Measurements from ENCODE around the gene NSFL1C.

The NSFL1C gene

DNA sequence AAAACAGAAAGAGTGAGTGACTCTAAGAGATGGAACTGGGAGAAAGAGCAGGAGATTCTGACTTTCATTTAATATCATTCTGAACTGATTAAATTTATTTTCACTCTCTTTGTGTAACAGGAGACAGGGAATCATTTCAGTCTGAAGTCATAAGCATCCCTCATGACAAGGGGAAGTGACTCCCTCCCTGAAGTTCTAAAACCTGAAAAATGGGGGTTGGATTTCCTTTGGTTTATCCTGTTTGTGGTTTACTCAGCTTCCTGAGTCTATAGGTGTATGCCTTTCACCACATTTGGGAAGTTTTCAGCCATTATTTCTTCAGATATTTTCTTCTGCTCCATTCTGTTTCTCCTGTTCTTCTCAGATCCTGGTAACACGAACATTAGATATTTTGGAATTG, 70.4 kb downstream of the NSFL1C start:
- DNase-seq (ENCODE audit: low spot score), result no peak
- H3K27ac ChIP-seq, result no peak overlapping the region
- CTCF ChIA-PET, result no interaction called here
- POLR2A ChIA-PET (ENCODE audit: low non-redundant PET), result no interaction called here
- TF ChIP-seq, protein P1, sequence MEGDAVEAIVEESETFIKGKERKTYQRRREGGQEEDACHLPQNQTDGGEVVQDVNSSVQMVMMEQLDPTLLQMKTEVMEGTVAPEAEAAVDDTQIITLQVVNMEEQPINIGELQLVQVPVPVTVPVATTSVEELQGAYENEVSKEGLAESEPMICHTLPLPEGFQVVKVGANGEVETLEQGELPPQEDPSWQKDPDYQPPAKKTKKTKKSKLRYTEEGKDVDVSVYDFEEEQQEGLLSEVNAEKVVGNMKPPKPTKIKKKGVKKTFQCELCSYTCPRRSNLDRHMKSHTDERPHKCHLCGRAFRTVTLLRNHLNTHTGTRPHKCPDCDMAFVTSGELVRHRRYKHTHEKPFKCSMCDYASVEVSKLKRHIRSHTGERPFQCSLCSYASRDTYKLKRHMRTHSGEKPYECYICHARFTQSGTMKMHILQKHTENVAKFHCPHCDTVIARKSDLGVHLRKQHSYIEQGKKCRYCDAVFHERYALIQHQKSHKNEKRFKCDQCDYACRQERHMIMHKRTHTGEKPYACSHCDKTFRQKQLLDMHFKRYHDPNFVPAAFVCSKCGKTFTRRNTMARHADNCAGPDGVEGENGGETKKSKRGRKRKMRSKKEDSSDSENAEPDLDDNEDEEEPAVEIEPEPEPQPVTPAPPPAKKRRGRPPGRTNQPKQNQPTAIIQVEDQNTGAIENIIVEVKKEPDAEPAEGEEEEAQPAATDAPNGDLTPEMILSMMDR (conservative IDR thresholded peaks at IDR 0.05; ENCODE audit: low read depth), result no peak

DNA sequence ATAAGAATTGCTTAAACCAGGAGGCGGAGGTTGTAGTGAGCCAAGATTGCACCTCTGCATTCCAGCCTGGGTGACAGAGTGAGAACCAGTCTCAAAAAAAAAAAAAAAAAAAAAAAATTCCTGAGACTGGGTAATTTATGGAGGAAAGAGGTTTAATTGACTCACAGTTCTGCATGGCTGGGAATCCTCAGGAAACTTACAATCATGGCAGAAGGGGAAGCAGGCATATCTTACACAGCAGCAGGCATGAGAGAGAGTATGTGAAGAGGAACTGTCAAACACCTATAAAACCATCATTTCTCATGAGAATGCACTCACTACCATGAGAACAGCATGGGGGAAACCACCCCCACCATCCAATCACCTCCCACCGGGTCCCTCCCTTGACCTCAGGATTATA, 72.0 kb downstream of the NSFL1C start:
- CTCF ChIA-PET, result no interaction called here
- POLR2A ChIA-PET (ENCODE audit: low non-redundant PET), result no interaction called here
- TF ChIP-seq, protein P1 (conservative IDR thresholded peaks at IDR 0.05; ENCODE audit: low read depth), result no peak
- H3K27ac ChIP-seq, result no peak overlapping the region
- DNase-seq (ENCODE audit: low spot score), result no peak

DNA sequence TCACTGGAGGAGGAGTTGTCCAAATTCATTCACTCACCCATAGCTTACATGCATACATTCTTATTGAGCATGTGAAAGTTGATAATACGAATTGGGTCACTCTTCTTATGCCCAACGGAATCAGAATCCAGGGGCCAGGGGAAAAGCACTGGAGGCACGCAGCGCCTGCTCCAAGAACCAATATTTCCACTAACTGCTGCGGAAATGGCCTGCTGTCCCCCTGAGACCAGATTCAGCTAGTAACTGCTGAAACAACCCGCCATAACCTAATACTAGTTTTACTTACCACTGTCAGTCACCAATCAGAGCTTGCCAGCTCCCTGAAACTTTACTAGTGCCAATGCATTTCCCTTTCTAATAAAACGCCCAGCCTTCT, 73.2 kb downstream of the NSFL1C start:
- TF ChIP-seq, protein P1 (conservative IDR thresholded peaks at IDR 0.05; ENCODE audit: low read depth), result no peak
- CTCF ChIA-PET, result no interaction called here
- POLR2A ChIA-PET (ENCODE audit: low non-redundant PET), result no interaction called here
- H3K27ac ChIP-seq, result no peak overlapping the region
- no peak for DNase-seq (ENCODE audit: low spot score)

DNA sequence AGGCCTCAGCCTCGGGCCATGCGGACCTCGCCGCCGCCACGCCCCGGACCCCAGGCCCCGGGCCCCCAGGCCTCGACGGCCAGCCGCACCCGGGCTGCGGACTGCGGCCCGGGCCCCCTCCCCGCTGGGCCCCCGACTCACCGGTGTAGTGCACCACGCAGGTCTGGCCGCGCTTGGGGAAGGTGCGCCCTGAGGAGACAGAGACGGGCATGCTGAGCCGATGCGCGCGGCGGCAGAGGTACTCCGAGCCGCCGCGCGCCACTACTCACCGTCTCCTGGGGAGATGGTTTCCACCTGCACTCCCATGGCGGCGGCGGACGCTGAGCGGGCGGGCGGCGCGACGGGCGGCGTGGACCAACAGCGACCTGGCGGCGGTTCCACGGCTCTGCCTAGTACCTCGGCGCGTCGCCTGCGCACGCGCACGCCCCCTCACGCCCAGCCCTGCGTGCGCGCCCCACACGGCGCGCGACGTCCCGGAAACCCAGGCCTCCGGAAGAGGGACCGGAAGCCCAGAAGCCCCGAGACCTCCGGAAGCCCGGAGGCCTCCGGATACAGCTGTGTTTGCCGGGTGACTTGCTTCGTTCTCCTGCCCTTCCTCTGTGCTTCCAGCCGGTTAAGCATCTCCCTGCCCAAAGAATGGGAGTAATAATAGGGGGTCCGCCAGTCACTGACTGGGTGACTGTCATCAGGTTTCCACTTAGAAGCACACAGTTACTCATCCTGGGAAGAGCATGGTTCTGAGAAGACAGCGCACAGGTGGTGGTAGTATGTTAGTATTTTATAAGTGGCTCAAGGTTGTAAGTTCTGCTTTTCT, 73.7 kb downstream of the NSFL1C start, which contains the start of gene FKBP1A:
FKBP1A (minus strand) TSS at position 362 of the 814 bp plus-strand sequence; CDS start at position 306, 56 bp downstream.
- TF ChIP-seq, protein P1 (conservative IDR thresholded peaks at IDR 0.05; ENCODE audit: low read depth), result no peak
- H3K27ac ChIP-seq, result peak within 1 kb of the TSS; percentile 71
- ChIA-PET CTCF (interaction anchor here (0.7 kb wide), 1 partner anchor 1730 kb away, joined by 4 read pairs; no protein-coding TSS in a partner anchor), POLR2A (ENCODE audit: low non-redundant PET) (no interaction called here)
- peak; percentile 92 for DNase-seq (ENCODE audit: low spot score)

DNA sequence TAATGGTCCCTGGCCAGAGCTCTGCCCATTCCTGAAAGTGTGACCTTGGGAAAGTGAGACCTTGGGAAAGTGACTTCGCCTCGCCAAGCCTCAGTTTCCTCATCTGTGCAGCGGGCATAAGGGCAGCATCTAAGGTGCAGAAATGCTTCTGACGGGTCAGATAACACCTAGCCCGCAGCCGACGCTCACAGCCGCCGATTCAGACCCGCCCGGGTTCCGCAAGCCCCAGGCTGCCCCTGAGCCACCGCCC, 74.3 kb downstream of the NSFL1C start:
- no peak for DNase-seq (ENCODE audit: low spot score)
- peak overlapping the region; percentile 71 for H3K27ac ChIP-seq
- ChIA-PET CTCF (interaction anchor here (0.7 kb wide), 1 partner anchor 1730 kb away, joined by 4 read pairs; no protein-coding TSS in a partner anchor), POLR2A (ENCODE audit: low non-redundant PET) (no interaction called here)
- TF ChIP-seq, protein P1 (conservative IDR thresholded peaks at IDR 0.05; ENCODE audit: low read depth), result no peak
